WTC11 (cell line): ENCODE data around the gene TMEM176A.

Source experiments
- ATF1 ChIP-seq: sonication (generic); formaldehyde crosslinking; IDR thresholded peaks from 2 replicates; pipeline ENCODE4 v1.8.1; 2023; ENCODE audit warnings: mild to moderate bottlenecking, moderate library complexity, missing genetic modification reagents
- ATF2 ChIP-seq: sonication (generic); formaldehyde crosslinking; IDR thresholded peaks from 2 replicates; pipeline ENCODE4 v1.8.1; 2022; ENCODE audit warnings: low read depth, missing genetic modification reagents, borderline replicate concordance
- CTCF ChIP-seq: fragments of 200-600 bp; IDR thresholded peaks from 2 replicates; pipeline ENCODE4 v1.8.0; 2022; ENCODE audit warnings: antibody characterized with exemption
- E2F5 ChIP-seq: sonication (generic); formaldehyde crosslinking; IDR thresholded peaks from 2 replicates; pipeline ENCODE4 v1.8.1; 2022; ENCODE audit warnings: mild to moderate bottlenecking, moderate library complexity, missing genetic modification reagents
- NFYB ChIP-seq: sonication (generic); formaldehyde crosslinking; conservative IDR thresholded peaks from 2 replicates; pipeline ENCODE4 v1.8.0; 2022; ENCODE audit warnings: low read depth, missing genetic modification reagents
- SP1 ChIP-seq: sonication (generic); formaldehyde crosslinking; conservative IDR thresholded peaks from 2 replicates; pipeline ENCODE4 v1.8.1; 2022; ENCODE audit warnings: missing genetic modification reagents
- ZBTB21 ChIP-seq: sonication (generic); formaldehyde crosslinking; IDR thresholded peaks from 2 replicates; pipeline ENCODE4 v1.8.1; 2023; ENCODE audit warnings: mild to moderate bottlenecking, missing genetic modification reagents, borderline replicate concordance
- ZNF263 ChIP-seq: sonication (generic); formaldehyde crosslinking; IDR thresholded peaks from 2 replicates; pipeline ENCODE4 v1.8.1; 2022; ENCODE audit warnings: low read depth, mild to moderate bottlenecking, moderate library complexity, missing genetic modification reagents

- no peak for TF ChIP-seq CTCF
- TF ChIP-seq ATF2 (CRISPR knock-in tag): no peak
- TF ChIP-seq SP1 (CRISPR knock-in tag): no peak
- TF ChIP-seq ZNF263 (CRISPR knock-in tag): no peak
- TF ChIP-seq ATF1 (CRISPR knock-in tag): no peak
- TF ChIP-seq NFYB: no peak
- TF ChIP-seq ZBTB21 (CRISPR knock-in tag): no peak
- no peak for TF ChIP-seq E2F5
Observed at GRCh38 chr7:150846291-150847115, 45.9 kb downstream of the TMEM176A start.
